Gastroesophageal sphincter (tissue), 4 donors: ENCODE measurements around the gene USP37. TPM values are rescaled to one million over a fixed set of nuclear protein-coding genes. Genes with fewer than 3 reads are reported as not detected.

ENCODE experiments used
- ATAC-seq: fragments of 150-250 bp; one replicate; pipeline ENCODE4 v1.9.1; 2016; ENCODE audit warnings: mild to moderate bottlenecking, moderate library complexity
- H3K27ac ChIP-seq, 4 donors: fragments of 200-600 bp; sonication (generic) in 3 of 4; 1 replicate in 3 of 4; 2 replicates in 1 of 4; pipeline ENCODE4 v1.5.1; 2016 to 2019
- H3K27me3 ChIP-seq: fragments of 200-600 bp; sonication (generic); one replicate; pipeline ENCODE4 v1.5.1; 2019
- H3K36me3 ChIP-seq, 2 donors: fragments of 200-600 bp; sonication (generic); one replicate each; pipeline ENCODE4 v1.5.1; 2019; ENCODE audit warnings: control low read depth in 1 of 2
- H3K4me1 ChIP-seq, 3 donors: fragments of 200-600 bp; sonication (generic); 1 replicate in 2 of 3; 2 replicates in 1 of 3; pipeline ENCODE4 v1.5.1; 2016 to 2019; ENCODE audit warnings: control low read depth in 2 of 3
- H3K4me3 ChIP-seq, 2 donors: fragments of 200-600 bp; sonication (generic); one replicate each; pipeline ENCODE4 v1.5.1; 2019; ENCODE audit warnings: mild to moderate bottlenecking in 1 of 2, moderate library complexity in 1 of 2
- H3K9me3 ChIP-seq, 3 donors: fragments of 200-600 bp; sonication (generic); one replicate each; pipeline ENCODE4 v1.5.1; 2017 to 2019; ENCODE audit warnings: control low read depth in 2 of 3
- CTCF ChIP-seq, 4 experiments: fragments of 200-600 bp in 2 of 4; fragments of 450-650 bp in 2 of 4; sonication (generic) in 1 of 4; IDR thresholded peaks; one replicate each; pipeline ENCODE4 v1.5.1; 2017 to 2019; ENCODE audit warnings: antibody characterized with exemption in 4 of 4, mild to moderate bottlenecking in 2 of 4, moderate library complexity in 2 of 4
- EP300 ChIP-seq: sonication (generic); formaldehyde crosslinking; IDR thresholded peaks from one replicate; pipeline ENCODE4 v1.6.1; 2017; ENCODE audit warnings: antibody characterized with exemption, mild to moderate bottlenecking
- POLR2A ChIP-seq, 2 donors: fragments of 450-650 bp; IDR thresholded peaks; one replicate each; pipeline ENCODE4 v1.6.1; 2017; ENCODE audit warnings: antibody characterized with exemption in 2 of 2, mild to moderate bottlenecking in 2 of 2, moderate library complexity in 1 of 2
- POLR2AphosphoS5 ChIP-seq: sonication (generic); formaldehyde crosslinking; IDR thresholded peaks from one replicate; pipeline ENCODE4 v1.6.1; 2017; ENCODE audit warnings: antibody characterized with exemption
- WGBS, 2 donors: methylation state at CpG; one replicate each; pipeline ENCODE4 v1.1.5; 2018; ENCODE audit warnings: low coverage in 1 of 2; 5-methylcytosine and 5-hydroxymethylcytosine counted together
- total RNA-seq, 4 donors: library from RNA; depleted of rRNA; stranded (reverse); fragments of >200 nt; gene quantifications; one replicate each; pipeline ENCODE4 v1.1.0, GENCODE V29; 2016

USP37 gene
- total RNA-seq, 4 donors from 2014 or later, result 8.3 to 17.4 (median 9.0) TPM

DNA sequence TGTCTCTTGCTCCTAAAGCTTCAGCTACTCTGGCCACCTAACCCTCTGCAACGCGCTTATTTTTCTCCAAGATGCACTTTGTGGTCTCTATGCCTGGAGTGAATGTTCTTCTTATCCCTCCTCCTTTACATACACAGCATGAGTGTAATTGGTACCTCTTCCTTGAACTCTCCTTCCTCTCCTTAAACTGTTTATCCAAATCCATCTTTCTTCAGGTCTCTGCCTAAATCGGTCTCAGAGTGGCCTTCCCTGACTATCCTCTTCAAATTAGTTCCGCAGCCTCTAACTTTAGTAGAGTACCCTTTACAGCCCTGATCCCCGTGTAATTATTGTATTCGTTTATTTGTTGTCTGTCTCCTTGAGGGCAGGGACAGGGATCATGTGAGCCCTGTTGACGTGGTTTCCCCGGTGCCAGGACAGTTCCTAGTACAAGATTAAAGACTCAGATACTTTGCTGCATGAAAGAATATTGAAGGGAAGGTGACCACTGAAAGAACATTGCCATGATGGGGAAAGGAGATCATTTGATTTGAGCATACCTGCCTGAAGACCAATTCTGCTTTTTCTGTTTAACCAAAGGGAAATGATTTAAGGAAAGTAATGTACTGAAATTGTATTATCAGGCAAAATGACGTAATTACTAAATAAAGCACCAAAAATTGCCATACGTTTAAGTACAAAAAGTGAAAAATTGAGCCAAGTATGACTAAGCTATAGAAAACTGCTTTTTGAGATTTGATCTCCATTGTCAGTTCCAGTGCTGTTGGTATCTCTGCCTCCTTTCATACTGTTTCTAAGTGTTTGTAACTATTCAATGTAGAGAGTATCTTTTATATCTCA lies 1.7 kb upstream of the USP37 start:
- H3K4me3 ChIP-seq, result peak overlapping the region; percentile 66 to 71
- H3K9me3 ChIP-seq, result no peaks in the 10 kb centered on the region
- H3K27ac ChIP-seq, result peak overlapping the region; percentile 74 to 98 (median 94)
- ATAC-seq, result no peak
- peaks cover 0 to 29% of the 10 kb centered on the region in 2 donors for H3K36me3 ChIP-seq
- no peaks in the 10 kb centered on the region for H3K27me3 ChIP-seq
- H3K4me1 ChIP-seq, result peaks cover 4 to 62% (median 19%) of the 10 kb centered on the region in 3 donors
- WGBS, 2 donors, result 1 to 2% methylated on average over 6 to 10 of the region's 10 CpGs
- no peak for TF ChIP-seq EP300

- 0 to 1% methylated on average over 4 to 18 of the region's 31 CpGs for WGBS, 2 donors
- ATAC-seq, result peak; percentile 11
- Histone ChIP-seq H3K4me3 (peak overlapping the region; percentile 66 to 71), H3K27ac (peak overlapping the region; percentile 74 to 98 (median 94)), H3K9me3 (no peaks in the 10 kb centered on the region), H3K27me3 (no peaks in the 10 kb centered on the region), H3K4me1 (peaks cover 4 to 62% (median 19%) of the 10 kb centered on the region in 3 donors), H3K36me3 (peaks cover 0 to 23% of the 10 kb centered on the region in 2 donors)
- TF ChIP-seq POLR2AphosphoS5, result no peak
- TF ChIP-seq POLR2A (IDR thresholded peaks at IDR 0.05), result no peak
- TF ChIP-seq CTCF (IDR thresholded peaks at IDR 0.05), result no peak
- TF ChIP-seq EP300, result no peak
Measured at GRCh38 chr2:218569038-218569431, 884 bp upstream of the USP37 start.

DNA sequence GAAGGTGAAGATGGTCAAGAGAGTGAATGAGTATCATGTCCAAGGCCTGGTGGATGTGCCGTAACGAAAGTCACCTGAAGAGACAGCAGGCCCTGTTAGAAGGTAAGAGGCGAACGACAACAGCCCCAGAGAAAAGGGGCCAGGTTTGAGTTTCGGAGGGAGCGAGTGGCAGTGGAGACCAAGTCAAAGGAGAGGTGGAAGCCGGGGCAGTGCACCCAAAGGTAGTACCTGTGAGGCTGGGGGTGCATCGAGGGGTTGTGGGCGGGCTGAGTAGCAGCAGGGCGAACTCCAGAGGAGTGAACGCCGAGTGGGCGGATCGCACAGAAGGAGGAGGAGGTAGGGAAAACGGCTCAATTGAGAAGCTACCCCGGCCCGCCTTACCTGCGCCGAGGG lies 358 bp downstream of the USP37 start:
- TF ChIP-seq EP300 (no peak), POLR2AphosphoS5 (no peak), POLR2A (IDR thresholded peaks at IDR 0.05) (no peak), CTCF (IDR thresholded peaks at IDR 0.05) (no peak)
- H3K36me3 ChIP-seq, result peaks cover 0 to 22% of the 10 kb centered on the region in 2 donors
- peak; percentile 50 for ATAC-seq
- WGBS, 2 donors, result 0 to 1% methylated on average over 2 to 14 of the region's 19 CpGs
- peak overlapping the region; percentile 90 to 98 (median 94) for H3K27ac ChIP-seq
- no peaks in the 10 kb centered on the region for H3K27me3 ChIP-seq
- no peaks in the 10 kb centered on the region for H3K9me3 ChIP-seq
- H3K4me3 ChIP-seq, result peak overlapping the region; percentile 63 to 66
- H3K4me1 ChIP-seq, result peaks cover 4 to 71% (median 19%) of the 10 kb centered on the region in 3 donors

DNA sequence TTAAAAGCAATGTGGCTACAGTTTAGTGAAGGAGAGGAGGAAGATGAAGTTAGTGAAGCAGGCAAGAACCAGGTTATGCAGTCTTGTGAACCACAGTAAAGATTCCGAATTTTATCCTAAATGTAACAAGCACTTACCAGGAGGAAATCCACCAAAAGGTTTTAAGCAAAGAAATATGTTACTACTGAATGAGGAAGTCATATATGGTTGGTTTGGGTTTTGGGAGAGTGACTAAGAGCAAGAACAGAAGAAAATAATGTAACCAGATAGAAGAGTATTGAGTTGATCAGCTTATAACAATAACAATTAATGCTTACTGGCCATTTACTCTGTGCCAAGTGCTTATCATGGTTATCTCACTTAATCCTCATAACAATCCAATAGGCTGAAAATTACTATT lies 1.9 kb downstream of the USP37 start:
- H3K27me3 ChIP-seq, result no peaks in the 10 kb centered on the region
- WGBS, 2 donors, result 71 to 100% methylated on average over 1 of the region's 1 CpG
- H3K4me1 ChIP-seq, result peaks cover 4 to 59% (median 17%) of the 10 kb centered on the region in 3 donors
- TF ChIP-seq POLR2A (IDR thresholded peaks at IDR 0.05) (no peak), EP300 (no peak), POLR2AphosphoS5 (no peak), CTCF (IDR thresholded peaks at IDR 0.05) (no peak)
- peak overlapping the region in 1 of 4 donors; percentile 98 for H3K27ac ChIP-seq
- no peak for ATAC-seq
- no peaks in the 10 kb centered on the region for H3K9me3 ChIP-seq
- H3K4me3 ChIP-seq, result no peak overlapping the region
- H3K36me3 ChIP-seq, result peaks cover 0 to 26% of the 10 kb centered on the region in 2 donors

GRCh38 chr2:218564056-218564455 lies 4.1 kb downstream of the USP37 start:
- no peaks in the 10 kb centered on the region for H3K27me3 ChIP-seq
- H3K9me3 ChIP-seq, result no peaks in the 10 kb centered on the region
- ATAC-seq, result no peak
- H3K36me3 ChIP-seq, result peaks cover 3 to 48% of the 10 kb centered on the region in 2 donors
- H3K4me3 ChIP-seq, result no peak overlapping the region
- H3K4me1 ChIP-seq, result peaks cover 0 to 37% (median 5%) of the 10 kb centered on the region in 3 donors
- TF ChIP-seq POLR2AphosphoS5, result no peak
- no peak for TF ChIP-seq EP300
- no peak for TF ChIP-seq POLR2A (IDR thresholded peaks at IDR 0.05)
- no peak for TF ChIP-seq CTCF (IDR thresholded peaks at IDR 0.05)
- H3K27ac ChIP-seq, result peak overlapping the region in 1 of 4 donors; percentile 13
- WGBS, 2 donors, result 75 to 100% methylated on average over 1 of the region's 1 CpG
